ENCODE measurements around the gene SLC30A4. TPM values are rescaled to one million over a fixed set of nuclear protein-coding genes. Genes with fewer than 3 reads are reported as not detected.

Gene SLC30A4, protein sequence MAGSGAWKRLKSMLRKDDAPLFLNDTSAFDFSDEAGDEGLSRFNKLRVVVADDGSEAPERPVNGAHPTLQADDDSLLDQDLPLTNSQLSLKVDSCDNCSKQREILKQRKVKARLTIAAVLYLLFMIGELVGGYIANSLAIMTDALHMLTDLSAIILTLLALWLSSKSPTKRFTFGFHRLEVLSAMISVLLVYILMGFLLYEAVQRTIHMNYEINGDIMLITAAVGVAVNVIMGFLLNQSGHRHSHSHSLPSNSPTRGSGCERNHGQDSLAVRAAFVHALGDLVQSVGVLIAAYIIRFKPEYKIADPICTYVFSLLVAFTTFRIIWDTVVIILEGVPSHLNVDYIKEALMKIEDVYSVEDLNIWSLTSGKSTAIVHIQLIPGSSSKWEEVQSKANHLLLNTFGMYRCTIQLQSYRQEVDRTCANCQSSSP
- 2.8 TPM for total RNA-seq
- long read RNA-seq, partial matches to known transcripts, result 1 of 1 reads
- long read RNA-seq, other reads (novel, unspliced or antisense), result 0 of 1 reads

DNA sequence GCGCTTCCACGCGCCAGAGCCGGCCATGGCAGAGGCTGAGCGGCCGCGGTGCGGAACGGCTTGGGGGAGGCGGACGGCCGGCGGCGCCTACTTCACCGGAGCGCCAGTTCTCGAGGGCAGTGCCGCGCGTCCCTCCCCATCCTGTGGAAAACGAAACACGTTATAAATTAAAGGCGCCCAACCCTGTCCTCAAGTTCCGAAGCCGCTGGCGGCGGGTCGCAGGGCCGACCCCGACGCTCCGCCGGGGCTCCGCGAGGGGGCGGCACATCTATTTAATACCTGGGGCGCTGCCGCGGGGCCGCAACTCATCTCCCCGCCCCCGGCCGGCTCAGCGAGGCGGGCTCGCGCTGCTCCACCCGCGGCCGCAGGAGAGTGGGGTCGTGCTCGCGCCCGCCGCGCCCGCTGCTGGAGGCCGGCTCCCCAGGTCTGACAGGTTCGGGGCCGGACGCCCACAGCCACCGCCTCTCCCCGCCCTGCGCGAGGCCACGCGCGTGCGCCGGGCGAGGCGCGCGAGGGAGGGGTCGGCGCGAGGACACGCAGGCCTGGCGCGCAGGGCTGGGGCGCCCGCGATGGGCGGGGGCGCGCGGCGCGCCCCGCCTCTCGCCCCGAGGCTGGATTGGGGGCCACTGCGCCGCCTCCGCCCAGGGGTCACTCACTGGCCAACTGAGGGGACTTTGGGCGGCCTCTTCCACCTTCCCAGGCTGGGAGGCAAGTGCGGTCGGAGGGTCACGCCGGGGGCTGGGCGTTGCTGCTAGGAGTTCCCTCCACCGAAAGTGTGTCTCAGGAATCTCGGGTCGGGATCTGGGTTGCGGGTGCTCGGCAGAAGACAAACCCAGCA, at the start of gene SLC30A4:
SLC30A4 (minus strand) TSS at position 428 of the 838 bp plus-strand sequence; CDS start at position 27, 401 bp downstream.
- TF ChIP-seq, protein P1, sequence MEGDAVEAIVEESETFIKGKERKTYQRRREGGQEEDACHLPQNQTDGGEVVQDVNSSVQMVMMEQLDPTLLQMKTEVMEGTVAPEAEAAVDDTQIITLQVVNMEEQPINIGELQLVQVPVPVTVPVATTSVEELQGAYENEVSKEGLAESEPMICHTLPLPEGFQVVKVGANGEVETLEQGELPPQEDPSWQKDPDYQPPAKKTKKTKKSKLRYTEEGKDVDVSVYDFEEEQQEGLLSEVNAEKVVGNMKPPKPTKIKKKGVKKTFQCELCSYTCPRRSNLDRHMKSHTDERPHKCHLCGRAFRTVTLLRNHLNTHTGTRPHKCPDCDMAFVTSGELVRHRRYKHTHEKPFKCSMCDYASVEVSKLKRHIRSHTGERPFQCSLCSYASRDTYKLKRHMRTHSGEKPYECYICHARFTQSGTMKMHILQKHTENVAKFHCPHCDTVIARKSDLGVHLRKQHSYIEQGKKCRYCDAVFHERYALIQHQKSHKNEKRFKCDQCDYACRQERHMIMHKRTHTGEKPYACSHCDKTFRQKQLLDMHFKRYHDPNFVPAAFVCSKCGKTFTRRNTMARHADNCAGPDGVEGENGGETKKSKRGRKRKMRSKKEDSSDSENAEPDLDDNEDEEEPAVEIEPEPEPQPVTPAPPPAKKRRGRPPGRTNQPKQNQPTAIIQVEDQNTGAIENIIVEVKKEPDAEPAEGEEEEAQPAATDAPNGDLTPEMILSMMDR (IDR thresholded peaks at IDR 0.05; ENCODE audit: borderline replicate concordance), result peak; percentile 66
- no peaks in the 10 kb centered on the region for H3K9me3 ChIP-seq (replicated peaks)
- H3K27ac ChIP-seq (replicated peaks), result peak within 1 kb of the TSS; percentile 91
- peaks cover 41% of the 10 kb centered on the region for H3K4me1 ChIP-seq
- H3K36me3 ChIP-seq, result no peaks in the 10 kb centered on the region
- H3K4me3 ChIP-seq, result peak within 1 kb of the TSS; percentile 80
- DNase-seq, result peak; percentile 71
- no peaks in the 10 kb centered on the region for H3K27me3 ChIP-seq (ENCODE audit: low read depth)
- intact Hi-C loops (cut with micrococcal nuclease), result loop anchor here (5.0 kb wide), 1 partner anchor 65 kb away; the partner anchor contains the start of gene BLOC1S6

DNA sequence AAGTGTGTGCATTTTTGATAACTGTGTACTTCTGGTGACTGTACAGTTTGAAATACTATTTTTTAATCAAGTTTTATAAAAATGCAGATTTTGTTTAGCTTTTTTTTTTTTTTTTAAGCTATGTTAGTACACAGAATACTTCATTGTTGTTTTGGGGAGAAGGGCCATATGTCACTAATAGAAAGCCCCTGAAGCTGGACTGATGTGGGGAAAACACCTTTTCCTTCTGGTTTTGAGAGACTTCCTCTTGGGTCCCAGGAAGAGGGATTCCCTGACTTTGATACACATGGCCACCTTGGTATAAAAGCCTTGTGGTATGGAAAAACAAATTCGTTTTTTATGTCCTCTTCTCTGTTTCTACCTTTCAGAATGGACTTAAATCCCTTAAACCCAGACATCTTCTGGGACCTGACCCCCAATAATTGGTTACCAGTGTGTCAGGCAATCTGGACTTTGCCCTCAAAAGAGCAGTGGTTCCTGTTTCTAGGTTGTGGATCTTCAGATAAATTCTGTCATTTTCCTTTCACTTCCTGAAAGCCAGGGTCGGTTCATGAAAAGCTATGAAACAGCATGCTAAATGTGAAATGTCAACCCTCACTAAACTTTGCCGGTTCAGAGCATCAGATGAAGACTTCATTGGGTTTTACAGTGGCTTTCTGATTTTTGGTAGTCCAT, 33.5 kb upstream of the SLC30A4 start:
- TF ChIP-seq, protein P1 (IDR thresholded peaks at IDR 0.05; ENCODE audit: borderline replicate concordance), result no peak
- no peak overlapping the region for H3K27ac ChIP-seq (replicated peaks)
- H3K4me3 ChIP-seq, result no peak overlapping the region
- H3K27me3 ChIP-seq (ENCODE audit: low read depth), result peaks cover 24% of the 10 kb centered on the region
- intact Hi-C loops (cut with micrococcal nuclease), result no loop called here
- H3K36me3 ChIP-seq, result no peaks in the 10 kb centered on the region
- H3K4me1 ChIP-seq, result no peaks in the 10 kb centered on the region
- DNase-seq, result no peak
- no peaks in the 10 kb centered on the region for H3K9me3 ChIP-seq (replicated peaks)

DNA sequence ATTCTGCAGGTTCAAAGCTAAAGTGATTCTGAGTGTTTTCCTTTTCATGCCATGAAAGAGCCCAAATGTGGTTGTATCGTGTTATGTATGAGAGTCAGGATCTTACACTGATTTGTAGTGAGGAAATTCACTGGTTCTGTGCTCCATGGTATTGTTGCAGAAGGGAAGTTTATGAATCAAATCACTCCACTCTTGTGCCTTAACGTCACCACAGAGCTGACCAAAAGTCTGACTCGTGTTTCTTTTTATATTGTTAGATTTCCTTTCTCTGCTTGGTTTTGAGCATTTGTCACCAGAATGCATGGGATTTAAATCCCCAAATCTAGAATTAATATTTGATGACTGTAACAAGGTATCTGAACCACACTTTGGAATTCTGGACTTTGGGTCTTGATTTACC, 29.1 kb upstream of the SLC30A4 start:
- TF ChIP-seq, protein P1 (IDR thresholded peaks at IDR 0.05; ENCODE audit: borderline replicate concordance), result no peak
- Histone ChIP-seq H3K36me3 (no peaks in the 10 kb centered on the region), H3K27me3 (ENCODE audit: low read depth) (peaks cover 3% of the 10 kb centered on the region), H3K27ac (replicated peaks) (no peak overlapping the region), H3K4me3 (no peak overlapping the region), H3K4me1 (no peaks in the 10 kb centered on the region), H3K9me3 (replicated peaks) (no peaks in the 10 kb centered on the region)
- DNase-seq, result no peak
- intact Hi-C loops (cut with micrococcal nuclease), result no loop called here

DNA sequence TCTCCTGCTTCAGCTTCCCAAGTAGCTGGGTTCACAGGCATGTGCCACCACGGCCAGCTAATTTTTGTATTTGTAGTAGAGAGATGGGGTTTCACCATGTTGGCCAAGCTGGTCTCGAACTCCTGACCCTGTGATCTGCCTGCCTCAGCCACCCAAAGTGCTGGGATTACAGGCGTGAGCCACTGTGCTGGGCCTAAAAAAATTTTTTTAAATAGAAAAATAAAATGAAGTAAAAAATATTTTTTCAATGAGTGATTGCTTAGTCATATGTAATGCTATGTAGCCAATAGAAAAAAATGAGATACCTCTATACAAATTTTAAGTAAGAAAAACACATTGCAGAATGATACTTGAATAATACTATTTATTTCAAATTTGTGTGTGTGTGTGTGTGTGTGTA, 27.9 kb upstream of the SLC30A4 start:
- Histone ChIP-seq H3K36me3 (no peaks in the 10 kb centered on the region), H3K4me1 (no peaks in the 10 kb centered on the region), H3K4me3 (no peak overlapping the region), H3K27me3 (ENCODE audit: low read depth) (peaks cover 1% of the 10 kb centered on the region), H3K27ac (replicated peaks) (no peak overlapping the region), H3K9me3 (replicated peaks) (no peaks in the 10 kb centered on the region)
- TF ChIP-seq, protein P1 (IDR thresholded peaks at IDR 0.05; ENCODE audit: borderline replicate concordance), result no peak
- DNase-seq, result no peak
- intact Hi-C loops (cut with micrococcal nuclease), result no loop called here

All from left ventricle myocardium inferior (tissue), 1 donor.